Parathyroid adenoma (tissue), 2 donors: ENCODE data around the gene VGF.
"Not testable (repeated sequence)": the region's sequence is repeated elsewhere in the genome, so short reads cannot be mapped to it uniquely, and the experiment has no call there.

Source experiments
- H2AFZ ChIP-seq: fragments of 300-600 bp; sonication (generic); one replicate; pipeline ENCODE4 v1.7.0; 2017; ENCODE audit warnings: antibody characterized with exemption, mild to moderate bottlenecking
- H3K27ac ChIP-seq: fragments of 300-600 bp; sonication (generic); one replicate; pipeline ENCODE4 v1.7.0; 2017
- H3K27me3 ChIP-seq: fragments of 300-600 bp; sonication (generic); one replicate; pipeline ENCODE4 v1.7.0; 2017; ENCODE audit warnings: low read length; ENCODE audit not compliant: control insufficient read depth, insufficient read depth
- H3K36me3 ChIP-seq: fragments of 300-600 bp; sonication (generic); one replicate; pipeline ENCODE4 v1.7.0; 2017; ENCODE audit warnings: low read length; ENCODE audit not compliant: control insufficient read depth, insufficient read depth
- H3K4me1 ChIP-seq: fragments of 300-600 bp; sonication (generic); one replicate; pipeline ENCODE4 v1.7.0; 2017; ENCODE audit warnings: control low read depth
- H3K4me2 ChIP-seq: fragments of 300-600 bp; sonication (generic); one replicate; pipeline ENCODE4 v1.7.0; 2017; ENCODE audit warnings: low read length
- H3K4me3 ChIP-seq: fragments of 300-600 bp; sonication (generic); one replicate; pipeline ENCODE4 v1.7.0; 2017; ENCODE audit warnings: low read depth, low read length
- H3K79me2 ChIP-seq: fragments of 300-600 bp; sonication (generic); one replicate; pipeline ENCODE4 v1.7.0; 2017; ENCODE audit warnings: control low read depth
- H3K9ac ChIP-seq: fragments of 300-600 bp; sonication (generic); one replicate; pipeline ENCODE4 v1.7.0; 2017; ENCODE audit warnings: mild to moderate bottlenecking
- H3K9me3 ChIP-seq: fragments of 300-600 bp; sonication (generic); one replicate; pipeline ENCODE4 v1.7.0; 2017; ENCODE audit warnings: low read length; ENCODE audit not compliant: control insufficient read depth
- TF ChIP-seq, protein P1 (sequence below): fragments of 300-600 bp; sonication (generic); IDR thresholded peaks from one replicate; pipeline ENCODE4 v1.7.0; 2017; ENCODE audit warnings: antibody characterized with exemption, mild to moderate bottlenecking
- donor health status: primary hyperparathyroidism.

Gene VGF

DNA sequence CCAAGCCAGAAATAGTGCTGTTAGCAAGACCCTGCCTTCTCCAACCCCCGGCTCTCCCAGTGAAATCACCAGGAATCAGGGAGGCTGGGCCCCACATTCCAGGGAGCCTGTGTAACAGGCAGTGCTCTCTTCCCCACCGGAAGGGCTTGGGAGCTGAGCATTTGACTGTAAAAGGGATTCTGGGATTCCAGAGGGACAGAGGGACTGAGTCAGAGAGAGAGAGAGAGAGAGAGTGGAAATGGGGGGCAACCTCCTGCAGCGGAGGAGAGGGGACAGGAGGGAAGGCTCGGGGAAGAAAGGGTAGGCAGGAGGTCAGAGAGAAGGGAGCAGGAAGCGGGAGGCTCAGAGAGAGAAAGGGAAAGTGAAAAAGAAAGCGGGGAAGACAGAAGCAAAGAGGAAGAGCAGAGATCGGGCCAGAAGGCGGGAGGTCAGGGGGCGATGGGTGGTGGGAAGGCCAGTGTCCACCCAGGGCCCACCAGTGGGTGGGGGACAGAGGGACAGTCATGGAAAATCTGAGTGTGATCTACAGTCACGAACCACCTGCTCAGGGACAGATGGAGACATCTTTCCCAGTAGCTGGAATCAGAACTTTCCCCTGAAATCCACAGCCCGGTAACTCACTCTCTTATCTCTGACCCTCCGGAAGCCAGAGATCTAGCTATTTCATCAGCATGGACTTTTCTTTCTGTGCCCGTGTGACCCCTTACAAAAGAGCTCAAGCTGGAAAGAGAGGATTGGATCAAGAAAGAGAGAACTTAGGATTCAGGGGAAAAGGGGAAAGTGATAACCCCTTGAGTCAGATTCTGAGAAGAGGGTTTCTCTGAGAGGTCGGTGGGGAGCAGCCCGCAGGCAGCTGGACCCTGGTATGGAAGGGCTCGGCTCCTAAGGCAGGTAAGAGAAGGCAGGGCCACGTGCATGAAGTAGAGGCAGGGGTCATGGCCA, 43.1 kb downstream of the VGF start:
- TF ChIP-seq, protein P1, sequence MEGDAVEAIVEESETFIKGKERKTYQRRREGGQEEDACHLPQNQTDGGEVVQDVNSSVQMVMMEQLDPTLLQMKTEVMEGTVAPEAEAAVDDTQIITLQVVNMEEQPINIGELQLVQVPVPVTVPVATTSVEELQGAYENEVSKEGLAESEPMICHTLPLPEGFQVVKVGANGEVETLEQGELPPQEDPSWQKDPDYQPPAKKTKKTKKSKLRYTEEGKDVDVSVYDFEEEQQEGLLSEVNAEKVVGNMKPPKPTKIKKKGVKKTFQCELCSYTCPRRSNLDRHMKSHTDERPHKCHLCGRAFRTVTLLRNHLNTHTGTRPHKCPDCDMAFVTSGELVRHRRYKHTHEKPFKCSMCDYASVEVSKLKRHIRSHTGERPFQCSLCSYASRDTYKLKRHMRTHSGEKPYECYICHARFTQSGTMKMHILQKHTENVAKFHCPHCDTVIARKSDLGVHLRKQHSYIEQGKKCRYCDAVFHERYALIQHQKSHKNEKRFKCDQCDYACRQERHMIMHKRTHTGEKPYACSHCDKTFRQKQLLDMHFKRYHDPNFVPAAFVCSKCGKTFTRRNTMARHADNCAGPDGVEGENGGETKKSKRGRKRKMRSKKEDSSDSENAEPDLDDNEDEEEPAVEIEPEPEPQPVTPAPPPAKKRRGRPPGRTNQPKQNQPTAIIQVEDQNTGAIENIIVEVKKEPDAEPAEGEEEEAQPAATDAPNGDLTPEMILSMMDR, result no peak
- H2AFZ ChIP-seq, result peak overlapping the region; percentile 88
- H3K27me3 ChIP-seq, result no peaks in the 10 kb centered on the region
- H3K9me3 ChIP-seq, result no peaks in the 10 kb centered on the region
- H3K4me1 ChIP-seq, result peaks cover 8% of the 10 kb centered on the region
- H3K4me2 ChIP-seq, result peak overlapping the region; percentile 40
- H3K79me2 ChIP-seq, result no peaks in the 10 kb centered on the region
- no peak overlapping the region for H3K9ac ChIP-seq
- peak overlapping the region; percentile 5 for H3K27ac ChIP-seq
- no peaks in the 10 kb centered on the region for H3K36me3 ChIP-seq
- H3K4me3 ChIP-seq, result peak overlapping the region; percentile 14

DNA sequence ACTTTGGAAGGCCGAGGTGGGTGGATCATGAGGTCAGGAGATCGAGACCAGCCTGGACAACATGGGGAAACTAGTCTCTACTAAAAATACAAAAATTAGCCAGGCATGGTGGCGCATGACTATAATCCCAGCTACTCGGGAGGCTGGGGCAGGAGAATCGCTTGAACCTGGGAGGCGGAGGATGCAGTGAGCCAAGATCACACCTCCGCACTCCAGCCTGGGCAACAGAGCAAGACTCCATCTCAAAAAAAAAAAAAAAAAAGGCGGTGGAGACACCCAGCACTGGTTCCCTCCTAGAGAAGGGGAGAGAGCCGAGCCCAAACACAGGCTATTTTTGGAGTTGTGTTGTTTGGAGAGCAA, 43.8 kb downstream of the VGF start:
- not testable (repeated sequence) for H3K4me2 ChIP-seq, H3K4me3 ChIP-seq, H3K79me2 ChIP-seq, H3K9ac ChIP-seq, H3K36me3 ChIP-seq, H3K27me3 ChIP-seq, H3K9me3 ChIP-seq, H3K4me1 ChIP-seq
- peak overlapping the region; percentile 88 for H2AFZ ChIP-seq
- peak overlapping the region; percentile 5 for H3K27ac ChIP-seq

GRCh38 chr7:101120315-101120714, 45.1 kb downstream of the VGF start:
- no peaks in the 10 kb centered on the region for H3K4me1 ChIP-seq
- H2AFZ ChIP-seq, result no peak overlapping the region

GRCh38 chr7:101119876-101120275, 45.5 kb downstream of the VGF start:
- Histone ChIP-seq H3K9ac (no peak overlapping the region), H3K4me3 (no peak overlapping the region), H3K79me2 (no peaks in the 10 kb centered on the region), H2AFZ (no peak overlapping the region), H3K4me2 (no peak overlapping the region), H3K4me1 (no peaks in the 10 kb centered on the region), H3K27me3 (no peaks in the 10 kb centered on the region), H3K27ac (no peak overlapping the region), H3K9me3 (no peaks in the 10 kb centered on the region), H3K36me3 (no peaks in the 10 kb centered on the region)
- TF ChIP-seq, protein P1, result no peak

More at GRCh38 chr7:101120315-101120714, 45.1 kb downstream of the VGF start:
- Histone ChIP-seq H3K9ac (no peak overlapping the region), H3K36me3 (no peaks in the 10 kb centered on the region), H3K79me2 (no peaks in the 10 kb centered on the region), H3K4me3 (no peak overlapping the region), H3K4me2 (no peak overlapping the region), H3K9me3 (no peaks in the 10 kb centered on the region), H3K27ac (no peak overlapping the region), H3K27me3 (no peaks in the 10 kb centered on the region)
- TF ChIP-seq, protein P1, result no peak

- no peak overlapping the region for H3K4me2 ChIP-seq
- H3K79me2 ChIP-seq, result no peaks in the 10 kb centered on the region
- H3K4me1 ChIP-seq, result no peaks in the 10 kb centered on the region
- H3K36me3 ChIP-seq, result no peaks in the 10 kb centered on the region
- no peak overlapping the region for H3K27ac ChIP-seq
- no peaks in the 10 kb centered on the region for H3K27me3 ChIP-seq
- H3K9me3 ChIP-seq, result no peaks in the 10 kb centered on the region
- H3K9ac ChIP-seq, result no peak overlapping the region
- no peak overlapping the region for H3K4me3 ChIP-seq
- TF ChIP-seq, protein P1, result no peak
- H2AFZ ChIP-seq, result no peak overlapping the region
These were observed 46.5 kb downstream of the VGF start for GRCh38 chr7:101118856-101119255.
